Adrenal gland (tissue), 12 donors: ENCODE data around the gene CEP131. TPM values are rescaled to one million over a fixed set of nuclear protein-coding genes. Genes with fewer than 3 reads are reported as not detected.

Experiments
- DNase-seq, 7 donors: peaks; one replicate each; pipeline ENCODE4 v3.0.0-alpha.2; 2019 to 2020
- H3K27ac ChIP-seq, 5 donors: fragments of 200-600 bp; sonication (generic) in 4 of 5; 1 replicate in 3 of 5; 2 replicates in 2 of 5; pipeline versions ENCODE4 v1.5.1 to v1.8.0; 2016 to 2020; ENCODE audit warnings: mild to moderate bottlenecking in 1 of 5
- H3K27me3 ChIP-seq: fragments of 200-600 bp; 2 replicates; pipeline ENCODE4 v1.8.0; 2021
- H3K36me3 ChIP-seq, 2 donors: fragments of 200-600 bp; replicated peaks in 1 of 2; 1 replicate in 1 of 2; 2 replicates in 1 of 2; pipeline versions ENCODE4 v1.5.1 to v1.8.0; 2018 to 2022
- H3K4me1 ChIP-seq, 2 donors: fragments of 200-600 bp; replicated peaks in 1 of 2; 1 replicate in 1 of 2; 2 replicates in 1 of 2; pipeline versions ENCODE4 v1.5.1 to v1.8.0; 2018 to 2021
- H3K4me3 ChIP-seq, 4 donors: fragments of 200-600 bp; sonication (generic) in 3 of 4; one replicate each; pipeline ENCODE4 v1.5.1; 2016 to 2018
- H3K9me3 ChIP-seq, 3 donors: fragments of 200-600 bp; sonication (generic) in 1 of 3; replicated peaks in 1 of 3; 1 replicate in 2 of 3; 2 replicates in 1 of 3; pipeline versions ENCODE4 v1.5.1 to v1.8.0; 2016 to 2021
- CTCF ChIP-seq, 6 experiments: fragments of 450-650 bp in 4 of 6; fragments of 200-600 bp in 2 of 6; sonication (generic) in 1 of 6; IDR thresholded peaks; 1 replicate in 5 of 6; 2 replicates in 1 of 6; pipeline versions ENCODE4 v1.5.1 to v1.8.0; 2016 to 2021; ENCODE audit warnings: antibody characterized with exemption in 6 of 6, mild to moderate bottlenecking in 2 of 6, moderate library complexity in 1 of 6
- POLR2A ChIP-seq, 2 donors: fragments of 450-650 bp; IDR thresholded peaks; one replicate each; pipeline ENCODE4 v1.6.1; 2017; ENCODE audit warnings: antibody characterized with exemption in 2 of 2, mild to moderate bottlenecking in 2 of 2, moderate library complexity in 1 of 2
- WGBS, 4 donors: extraction: QIAGEN DNeasy Blood & Tissue Kit in 2 of 4; methylation state at CpG; one replicate each; pipeline versions ENCODE4 v1.1.5 to v1.1.7; 2013 to 2017; 5-methylcytosine and 5-hydroxymethylcytosine counted together
- intact Hi-C, 2 donors: fragments of 100-400 bp; cut with DNase I; formaldehyde crosslinking; loops; one replicate each; pipeline versions ENCODE4 v1.14.1 to v1.15.0; 2022 to 2023
- polyA plus RNA-seq, 3 donors: library from polyadenylated mRNA; stranded (reverse); fragments of 200-250 nt in 2 of 3; fragments of 350-450 nt in 1 of 3; fragmentation: Illumina TruSeq in 1 of 3; extraction: RNeasy Lipid Tissue Mini Kit (QIAGEN cat#74804) in 1 of 3; gene quantifications; one replicate each; pipeline ENCODE4 v1.2.3, GENCODE V29; 2013 to 2014
- total RNA-seq, 9 donors: library from RNA; depleted of rRNA in 4 of 9; stranded (reverse); fragments of >200 nt in 4 of 9; fragments of 120-200 nt in 1 of 9; fragmentation: NEBNext Ultra II Directional in 1 of 9; extraction: Animal tissue kit (Norgen Biotek cat#: 25700) in 1 of 9; gene quantifications; one replicate each; pipeline versions ENCODE4 v1.1.0 to v1.2.4, GENCODE V29; 2013 to 2023
- donor health status: healthy with polysubstance abuse.
- donor health status: Bipolar disorder and iron deficiency.
- donor health status: DM: yes; HTN: yes; CAD: no.
- donor health status: DM: no; HTN: no; CAD: no.
- donor health status: DM: no; HTN: no; CAD: no.
- donor health status: DM: yes; HTN: yes; CAD: no.

CEP131 gene
- total and polyA plus RNA-seq, 12 donors: 0.81 to 55.8 (median 8.2) TPM

- TF ChIP-seq CTCF (IDR thresholded peaks at IDR 0.05) (no peak), POLR2A (IDR thresholded peaks at IDR 0.05) (no peak)
- H3K27me3 ChIP-seq: no peaks in the 10 kb centered on the region
- intact Hi-C loops: no loop called here
- no peak for DNase-seq
- H3K36me3 ChIP-seq: peaks cover 0 to 46% of the 10 kb centered on the region in 2 donors
- H3K9me3 ChIP-seq: no peaks in the 10 kb centered on the region
- no peak overlapping the region for H3K4me3 ChIP-seq
- 92 to 98% (median 97%) methylated on average over 9 to 19 of the region's 19 CpGs for WGBS, 4 donors
- peaks cover 2 to 12% of the 10 kb centered on the region in 2 donors for H3K4me1 ChIP-seq
- H3K27ac ChIP-seq: no peak overlapping the region
These were observed 10.0 kb upstream of the CEP131 start for GRCh38 chr17:81232616-81233241.

- Histone ChIP-seq H3K4me3 (no peak overlapping the region), H3K9me3 (no peaks in the 10 kb centered on the region), H3K27ac (no peak overlapping the region), H3K27me3 (no peaks in the 10 kb centered on the region), H3K36me3 (peaks cover 0 to 46% of the 10 kb centered on the region in 2 donors), H3K4me1 (peaks cover 0 to 5% of the 10 kb centered on the region in 2 donors)
- DNase-seq: no peak
- WGBS, 4 donors: 77 to 92% (median 89%) methylated on average over 13 to 43 of the region's 43 CpGs
- no peak for TF ChIP-seq CTCF (IDR thresholded peaks at IDR 0.05)
- no peak for TF ChIP-seq POLR2A (IDR thresholded peaks at IDR 0.05)
- intact Hi-C loops: no loop called here
These were observed 9.2 kb upstream of the CEP131 start for GRCh38 chr17:81231766-81232581.

GRCh38 chr17:81231121-81231645 is 8.4 kb upstream of the CEP131 start:
- 85 to 93% (median 91%) methylated on average over 21 to 31 of the region's 31 CpGs for WGBS, 4 donors
- Histone ChIP-seq H3K9me3 (no peaks in the 10 kb centered on the region), H3K4me3 (no peak overlapping the region), H3K4me1 (no peaks in the 10 kb centered on the region), H3K27ac (no peak overlapping the region), H3K27me3 (no peaks in the 10 kb centered on the region), H3K36me3 (peaks cover 0 to 46% of the 10 kb centered on the region in 2 donors)
- TF ChIP-seq POLR2A (IDR thresholded peaks at IDR 0.05): no peak
- TF ChIP-seq CTCF (IDR thresholded peaks at IDR 0.05): no peak
- intact Hi-C loops: no loop called here
- no peak for DNase-seq

- TF ChIP-seq POLR2A (IDR thresholded peaks at IDR 0.05) (no peak), CTCF (IDR thresholded peaks at IDR 0.05) (peak in 1 of 6 experiments; percentile 28)
- no peak overlapping the region for H3K4me3 ChIP-seq
- WGBS, 4 donors: 90 to 94% (median 92%) methylated on average over 11 to 26 of the region's 26 CpGs
- no peaks in the 10 kb centered on the region for H3K4me1 ChIP-seq
- DNase-seq: peak in 1 of 7 donors; percentile 15
- intact Hi-C loops: no loop called here
- H3K27ac ChIP-seq: no peak overlapping the region
- no peaks in the 10 kb centered on the region for H3K9me3 ChIP-seq
- H3K36me3 ChIP-seq: peaks cover 0 to 46% of the 10 kb centered on the region in 2 donors
- no peaks in the 10 kb centered on the region for H3K27me3 ChIP-seq
These were observed 7.5 kb upstream of the CEP131 start for GRCh38 chr17:81230043-81230820.
